GM10847 (cell line): ENCODE measurements around the gene MYBPC1.

Experiments
- POLR2A ChIP-seq: IDR thresholded peaks from 2 replicates; pipeline ENCODE4 v1.6.1; 2011; ENCODE audit not compliant: insufficient read length; ENCODE audit errors: extremely low read depth

Gene MYBPC1

GRCh38 chr12:101671157-101671791 is 76.5 kb downstream of the MYBPC1 start:
- no peak for TF ChIP-seq POLR2A

GRCh38 chr12:101671833-101672232 is 77.1 kb downstream of the MYBPC1 start:
- TF ChIP-seq POLR2A = no peak

- no peak for TF ChIP-seq POLR2A
Observed at GRCh38 chr12:101675555-101675954, 80.8 kb downstream of the MYBPC1 start.

GRCh38 chr12:101678081-101678480 is 83.3 kb downstream of the MYBPC1 start:
- no peak for TF ChIP-seq POLR2A

- no peak for TF ChIP-seq POLR2A
Observed at GRCh38 chr12:101680240-101680639, 85.5 kb downstream of the MYBPC1 start.

- TF ChIP-seq POLR2A = no peak
Observed at GRCh38 chr12:101680647-101681046, 85.9 kb downstream of the MYBPC1 start.

GRCh38 chr12:101685092-101685491 is 90.3 kb downstream of the MYBPC1 start:
- no peak for TF ChIP-seq POLR2A

- no peak for TF ChIP-seq POLR2A
Observed at GRCh38 chr12:101686176-101686575, 91.4 kb downstream of the MYBPC1 start.

- no peak for TF ChIP-seq POLR2A
Observed at GRCh38 chr12:101690544-101691098, 95.8 kb downstream of the MYBPC1 start.

GRCh38 chr12:101691503-101692096 is 96.8 kb downstream of the MYBPC1 start:
- no peak for TF ChIP-seq POLR2A

- no peak for TF ChIP-seq POLR2A
Observed at GRCh38 chr12:101694297-101694848, 99.6 kb downstream of the MYBPC1 start.

GRCh38 chr12:101694986-101695385 is 100.2 kb downstream of the MYBPC1 start:
- TF ChIP-seq POLR2A = no peak

- TF ChIP-seq POLR2A = no peak
Observed at GRCh38 chr12:101695706-101696105, 100.9 kb downstream of the MYBPC1 start.

GRCh38 chr12:101696251-101697196 is 101.8 kb downstream of the MYBPC1 start:
- no peak for TF ChIP-seq POLR2A

- peak; percentile 45 for TF ChIP-seq POLR2A
Observed at GRCh38 chr12:101697197-101697929, 102.6 kb downstream of the MYBPC1 start, which contains the start of gene CHPT1. Gene CHPT1 (plus strand): TSS chr12:101697640. CDS start chr12:101697862, 222 bp downstream.
